ENCODE measurements around the gene PNPT1.

PNPT1 gene

GRCh38 chr2:55733335-55733734, 39.7 kb upstream of the PNPT1 start:
- no peaks in the 10 kb centered on the region for H3K36me3 ChIP-seq (ENCODE audit: low read length)
- H3K27me3 ChIP-seq (ENCODE audit: low read length): no peaks in the 10 kb centered on the region
- H3K4me3 ChIP-seq (ENCODE audit: insufficient read depth, low read length, poor library complexity, severe bottlenecking): no peak overlapping the region
- H3K9ac ChIP-seq (ENCODE audit: low read length): no peak overlapping the region
- H3F3A ChIP-seq (ENCODE audit: insufficient read depth): no peaks in the 10 kb centered on the region
- no peaks in the 10 kb centered on the region for H3K9me2 ChIP-seq (replicated peaks; ENCODE audit: insufficient read depth, low read length)
- no peaks in the 10 kb centered on the region for H3K79me2 ChIP-seq (ENCODE audit: insufficient read depth, low read length)
- TF ChIP-seq CTCF (IDR thresholded peaks at IDR 0.05; ENCODE audit: insufficient read depth, low read length, poor library complexity, severe bottlenecking) (no peak), EZH2phosphoT487 (conservative IDR thresholded peaks at IDR 0.05; ENCODE audit: low read length) (no peak)
- no peaks in the 10 kb centered on the region for H4K20me1 ChIP-seq (ENCODE audit: low read depth, low read length)
- no peak overlapping the region for H3K27ac ChIP-seq (ENCODE audit: low read depth, low read length)
- H2AFZ ChIP-seq (ENCODE audit: low read depth, low read length, severe bottlenecking): no peak overlapping the region
- H3K9me3 ChIP-seq (ENCODE audit: insufficient read depth, low read length): no peaks in the 10 kb centered on the region
- no peak overlapping the region for H3K4me2 ChIP-seq (ENCODE audit: low read depth, low read length, poor library complexity, severe bottlenecking)

GRCh38 chr2:55732854-55733253, 39.2 kb upstream of the PNPT1 start:
- no peak overlapping the region for H3K9ac ChIP-seq (ENCODE audit: low read length)
- no peak overlapping the region for H3K4me3 ChIP-seq (ENCODE audit: insufficient read depth, low read length, poor library complexity, severe bottlenecking)
- no peaks in the 10 kb centered on the region for H4K20me1 ChIP-seq (ENCODE audit: low read depth, low read length)
- no peaks in the 10 kb centered on the region for H3K36me3 ChIP-seq (ENCODE audit: low read length)
- TF ChIP-seq CTCF (IDR thresholded peaks at IDR 0.05; ENCODE audit: insufficient read depth, low read length, poor library complexity, severe bottlenecking): no peak
- no peak for TF ChIP-seq EZH2phosphoT487 (conservative IDR thresholded peaks at IDR 0.05; ENCODE audit: low read length)
- no peak overlapping the region for H3K27ac ChIP-seq (ENCODE audit: low read depth, low read length)
- H3F3A ChIP-seq (ENCODE audit: insufficient read depth): no peaks in the 10 kb centered on the region
- no peaks in the 10 kb centered on the region for H3K9me3 ChIP-seq (ENCODE audit: insufficient read depth, low read length)
- H3K79me2 ChIP-seq (ENCODE audit: insufficient read depth, low read length): no peaks in the 10 kb centered on the region
- no peak overlapping the region for H3K4me2 ChIP-seq (ENCODE audit: low read depth, low read length, poor library complexity, severe bottlenecking)
- no peak overlapping the region for H2AFZ ChIP-seq (ENCODE audit: low read depth, low read length, severe bottlenecking)
- no peaks in the 10 kb centered on the region for H3K27me3 ChIP-seq (ENCODE audit: low read length)
- no peaks in the 10 kb centered on the region for H3K9me2 ChIP-seq (replicated peaks; ENCODE audit: insufficient read depth, low read length)

- Histone ChIP-seq H2AFZ (ENCODE audit: low read depth, low read length, severe bottlenecking) (no peak overlapping the region), H3K27ac (ENCODE audit: low read depth, low read length) (no peak overlapping the region), H3F3A (ENCODE audit: insufficient read depth) (no peaks in the 10 kb centered on the region), H3K4me3 (ENCODE audit: insufficient read depth, low read length, poor library complexity, severe bottlenecking) (no peak overlapping the region), H3K9me2 (replicated peaks; ENCODE audit: insufficient read depth, low read length) (no peaks in the 10 kb centered on the region), H4K20me1 (ENCODE audit: low read depth, low read length) (no peaks in the 10 kb centered on the region), H3K4me2 (ENCODE audit: low read depth, low read length, poor library complexity, severe bottlenecking) (no peak overlapping the region), H3K27me3 (ENCODE audit: low read length) (no peaks in the 10 kb centered on the region), H3K79me2 (ENCODE audit: insufficient read depth, low read length) (no peaks in the 10 kb centered on the region), H3K9ac (ENCODE audit: low read length) (no peak overlapping the region), H3K9me3 (ENCODE audit: insufficient read depth, low read length) (no peaks in the 10 kb centered on the region), H3K36me3 (ENCODE audit: low read length) (no peaks in the 10 kb centered on the region)
- TF ChIP-seq EZH2phosphoT487 (conservative IDR thresholded peaks at IDR 0.05; ENCODE audit: low read length): no peak
These were observed 35.6 kb upstream of the PNPT1 start for GRCh38 chr2:55729136-55729685.

GRCh38 chr2:55721596-55722215, 28.1 kb upstream of the PNPT1 start:
- H3K4me3 ChIP-seq (ENCODE audit: insufficient read depth, low read length, poor library complexity, severe bottlenecking): no peak overlapping the region
- H4K20me1 ChIP-seq (ENCODE audit: low read depth, low read length): no peaks in the 10 kb centered on the region
- H3K9me3 ChIP-seq (ENCODE audit: insufficient read depth, low read length): no peaks in the 10 kb centered on the region
- no peaks in the 10 kb centered on the region for H3K36me3 ChIP-seq (ENCODE audit: low read length)
- no peak overlapping the region for H3K27ac ChIP-seq (ENCODE audit: low read depth, low read length)
- TF ChIP-seq EZH2phosphoT487 (conservative IDR thresholded peaks at IDR 0.05; ENCODE audit: low read length) (no peak), CTCF (IDR thresholded peaks at IDR 0.05; ENCODE audit: insufficient read depth, low read length, poor library complexity, severe bottlenecking) (no peak)
- H3F3A ChIP-seq (ENCODE audit: insufficient read depth): no peaks in the 10 kb centered on the region
- no peak overlapping the region for H3K4me2 ChIP-seq (ENCODE audit: low read depth, low read length, poor library complexity, severe bottlenecking)
- no peaks in the 10 kb centered on the region for H3K79me2 ChIP-seq (ENCODE audit: insufficient read depth, low read length)
- no peaks in the 10 kb centered on the region for H3K27me3 ChIP-seq (ENCODE audit: low read length)
- no peak overlapping the region for H2AFZ ChIP-seq (ENCODE audit: low read depth, low read length, severe bottlenecking)
- H3K9ac ChIP-seq (ENCODE audit: low read length): no peak overlapping the region
- no peaks in the 10 kb centered on the region for H3K9me2 ChIP-seq (replicated peaks; ENCODE audit: insufficient read depth, low read length)
